ENCODE measurements around the gene FAM228A.

Gene FAM228A

DNA sequence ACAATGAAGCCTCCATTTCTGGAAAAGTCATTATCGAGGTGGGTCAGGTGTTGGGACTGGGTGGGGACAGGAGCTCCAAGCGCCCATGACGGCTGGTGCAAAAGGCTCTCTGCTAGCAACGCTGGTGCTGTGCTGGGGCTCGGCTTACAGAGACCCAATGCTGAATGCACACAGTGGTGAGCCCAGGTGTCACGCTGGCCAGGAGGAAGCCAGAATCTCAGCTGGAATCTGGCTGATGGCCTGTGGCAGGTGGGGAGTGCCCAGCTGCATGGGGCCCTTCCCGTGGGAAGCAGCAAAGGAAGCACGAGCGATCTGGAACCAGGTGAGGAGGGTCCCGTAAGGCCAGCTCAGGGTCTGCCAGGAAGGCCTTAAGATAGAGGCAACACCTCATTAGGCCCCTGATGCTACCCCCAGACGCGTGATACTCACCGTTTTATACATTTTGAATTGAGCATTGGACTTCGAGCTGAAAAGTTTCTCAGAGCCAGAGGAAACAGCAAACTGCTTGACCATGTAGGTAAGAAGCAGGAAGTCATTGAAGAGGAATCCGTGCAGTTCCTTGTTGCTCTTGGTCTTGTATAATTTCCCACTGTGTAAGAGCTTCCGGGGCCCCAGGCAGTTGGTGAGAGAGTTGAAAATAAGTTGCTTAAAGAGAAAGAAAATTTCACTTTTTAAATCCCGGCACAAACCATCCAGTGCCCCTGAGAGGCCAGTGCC lies 34.7 kb downstream of the FAM228A start:
- Histone ChIP-seq H3K4me2 (ENCODE audit: low read length, poor library complexity, severe bottlenecking) (no peak overlapping the region), H2AK5ac (ENCODE audit: low read length, severe bottlenecking) (no peak overlapping the region), H3K36me3 (ENCODE audit: control insufficient read depth in 1 of 2, insufficient read depth in 2 of 2, low read depth in 1 of 2, low read length in 2 of 2) (peaks cover 50 to 72% of the 10 kb centered on the region in 2 experiments), H3K27me3 (ENCODE audit: control insufficient read depth in 1 of 2, insufficient read depth in 1 of 2, low read length in 2 of 2) (no peaks in the 10 kb centered on the region), H4K91ac (ENCODE audit: low read length) (no peak overlapping the region), H3K9ac (ENCODE audit: low read length) (no peak overlapping the region), H3K4me3 (ENCODE audit: insufficient read depth in 1 of 2, low read depth in 1 of 2, low read length in 2 of 2) (no peak overlapping the region), H3K4me1 (ENCODE audit: control insufficient read depth, insufficient read depth, low read depth, low read length) (peaks cover 22% of the 10 kb centered on the region), H3K9me3 (ENCODE audit: control insufficient read depth, low read length) (no peaks in the 10 kb centered on the region), H3K18ac (ENCODE audit: low read depth in 1 of 2, low read length in 2 of 2) (no peak overlapping the region), H2BK12ac (ENCODE audit: low read length in 2 of 2) (no peak overlapping the region), H2BK120ac (ENCODE audit: low read depth, low read length) (no peak overlapping the region), H3K14ac (ENCODE audit: low read length in 2 of 2) (no peak overlapping the region), H2BK5ac (ENCODE audit: low read depth, low read length, poor library complexity, severe bottlenecking) (no peak overlapping the region), H2AFZ (ENCODE audit: low read depth, low read length) (no peak overlapping the region), H3K23ac (ENCODE audit: low read length in 2 of 2) (no peak overlapping the region), H3K4ac (ENCODE audit: low read depth in 1 of 2, low read length in 2 of 2) (no peak overlapping the region), H3K27ac (ENCODE audit: low read length, poor library complexity, severe bottlenecking) (peak overlapping the region; percentile 27), H2BK15ac (ENCODE audit: low read depth, poor library complexity, severe bottlenecking) (no peak overlapping the region), H4K8ac (ENCODE audit: low read length) (no peak overlapping the region), H3K79me1 (replicated peaks; ENCODE audit: low read length, poor library complexity, severe bottlenecking) (no peaks in the 10 kb centered on the region)
- 96% methylated on average over 16 of the region's 17 CpGs for WGBS
- DNase-seq, result no peak

GRCh38 chr2:24210106-24210455 lies 35.2 kb downstream of the FAM228A start:
- Histone ChIP-seq H2AFZ (ENCODE audit: low read depth, low read length) (no peak overlapping the region), H3K36me3 (ENCODE audit: control insufficient read depth in 1 of 2, insufficient read depth in 2 of 2, low read depth in 1 of 2, low read length in 2 of 2) (peaks cover 48 to 71% of the 10 kb centered on the region in 2 experiments), H3K18ac (ENCODE audit: low read depth in 1 of 2, low read length in 2 of 2) (no peak overlapping the region), H3K4me3 (ENCODE audit: insufficient read depth in 1 of 2, low read depth in 1 of 2, low read length in 2 of 2) (no peak overlapping the region), H3K27me3 (ENCODE audit: control insufficient read depth in 1 of 2, insufficient read depth in 1 of 2, low read length in 2 of 2) (no peaks in the 10 kb centered on the region), H3K23ac (ENCODE audit: low read length in 2 of 2) (no peak overlapping the region), H2BK120ac (ENCODE audit: low read depth, low read length) (no peak overlapping the region), H3K14ac (ENCODE audit: low read length in 2 of 2) (no peak overlapping the region), H3K9ac (ENCODE audit: low read length) (no peak overlapping the region), H3K4ac (ENCODE audit: low read depth in 1 of 2, low read length in 2 of 2) (no peak overlapping the region), H3K4me1 (ENCODE audit: control insufficient read depth, insufficient read depth, low read depth, low read length) (peaks cover 22% of the 10 kb centered on the region), H3K4me2 (ENCODE audit: low read length, poor library complexity, severe bottlenecking) (no peak overlapping the region), H2AK5ac (ENCODE audit: low read length, severe bottlenecking) (no peak overlapping the region), H4K91ac (ENCODE audit: low read length) (no peak overlapping the region), H3K27ac (ENCODE audit: low read length, poor library complexity, severe bottlenecking) (peak overlapping the region; percentile 27), H2BK12ac (ENCODE audit: low read length in 2 of 2) (no peak overlapping the region), H3K79me1 (replicated peaks; ENCODE audit: low read length, poor library complexity, severe bottlenecking) (no peaks in the 10 kb centered on the region), H2BK15ac (ENCODE audit: low read depth, poor library complexity, severe bottlenecking) (no peak overlapping the region), H3K9me3 (ENCODE audit: control insufficient read depth, low read length) (no peaks in the 10 kb centered on the region), H2BK5ac (ENCODE audit: low read depth, low read length, poor library complexity, severe bottlenecking) (no peak overlapping the region), H4K8ac (ENCODE audit: low read length) (no peak overlapping the region)
- WGBS, result 90% methylated on average over 2 of the region's 2 CpGs
- no peak for DNase-seq

DNA sequence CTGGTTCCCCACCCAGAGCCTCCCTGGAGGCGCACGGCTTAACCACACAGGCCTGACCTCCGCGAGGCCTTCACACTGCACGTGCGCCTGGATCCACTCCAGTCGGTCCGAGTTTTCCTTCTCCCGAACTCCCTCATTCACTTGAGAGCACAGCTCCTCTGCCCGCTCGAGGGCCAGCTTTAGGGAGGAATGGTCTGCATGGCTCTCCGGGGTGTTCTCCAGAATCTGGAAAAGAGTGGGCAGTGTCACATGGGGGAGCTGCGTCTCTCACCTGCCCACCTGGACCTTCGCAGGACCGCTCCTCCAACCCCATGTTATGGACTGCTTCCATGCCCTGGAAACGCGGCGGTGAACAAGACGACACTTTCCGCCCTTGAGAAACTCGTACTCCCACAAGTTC lies 35.9 kb downstream of the FAM228A start:
- Histone ChIP-seq H3K23ac (ENCODE audit: low read length in 2 of 2) (no peak overlapping the region), H3K27ac (ENCODE audit: low read length, poor library complexity, severe bottlenecking) (no peak overlapping the region), H3K9ac (ENCODE audit: low read length) (no peak overlapping the region), H3K79me1 (replicated peaks; ENCODE audit: low read length, poor library complexity, severe bottlenecking) (no peaks in the 10 kb centered on the region), H3K36me3 (ENCODE audit: control insufficient read depth in 1 of 2, insufficient read depth in 2 of 2, low read depth in 1 of 2, low read length in 2 of 2) (peaks cover 46 to 68% of the 10 kb centered on the region in 2 experiments), H3K9me3 (ENCODE audit: control insufficient read depth, low read length) (no peaks in the 10 kb centered on the region), H2BK5ac (ENCODE audit: low read depth, low read length, poor library complexity, severe bottlenecking) (no peak overlapping the region), H2BK120ac (ENCODE audit: low read depth, low read length) (no peak overlapping the region), H3K14ac (ENCODE audit: low read length in 2 of 2) (no peak overlapping the region), H3K4ac (ENCODE audit: low read depth in 1 of 2, low read length in 2 of 2) (no peak overlapping the region), H3K4me3 (ENCODE audit: insufficient read depth in 1 of 2, low read depth in 1 of 2, low read length in 2 of 2) (no peak overlapping the region), H4K8ac (ENCODE audit: low read length) (no peak overlapping the region), H2BK15ac (ENCODE audit: low read depth, poor library complexity, severe bottlenecking) (no peak overlapping the region), H2BK12ac (ENCODE audit: low read length in 2 of 2) (no peak overlapping the region), H2AFZ (ENCODE audit: low read depth, low read length) (no peak overlapping the region), H3K4me2 (ENCODE audit: low read length, poor library complexity, severe bottlenecking) (no peak overlapping the region), H3K27me3 (ENCODE audit: control insufficient read depth in 1 of 2, insufficient read depth in 1 of 2, low read length in 2 of 2) (no peaks in the 10 kb centered on the region), H4K91ac (ENCODE audit: low read length) (no peak overlapping the region), H3K4me1 (ENCODE audit: control insufficient read depth, insufficient read depth, low read depth, low read length) (peaks cover 19% of the 10 kb centered on the region), H3K18ac (ENCODE audit: low read depth in 1 of 2, low read length in 2 of 2) (no peak overlapping the region), H2AK5ac (ENCODE audit: low read length, severe bottlenecking) (no peak overlapping the region)
- DNase-seq, result no peak
- 96% methylated on average over 21 of the region's 21 CpGs for whole genome bisulfite sequencing

DNA sequence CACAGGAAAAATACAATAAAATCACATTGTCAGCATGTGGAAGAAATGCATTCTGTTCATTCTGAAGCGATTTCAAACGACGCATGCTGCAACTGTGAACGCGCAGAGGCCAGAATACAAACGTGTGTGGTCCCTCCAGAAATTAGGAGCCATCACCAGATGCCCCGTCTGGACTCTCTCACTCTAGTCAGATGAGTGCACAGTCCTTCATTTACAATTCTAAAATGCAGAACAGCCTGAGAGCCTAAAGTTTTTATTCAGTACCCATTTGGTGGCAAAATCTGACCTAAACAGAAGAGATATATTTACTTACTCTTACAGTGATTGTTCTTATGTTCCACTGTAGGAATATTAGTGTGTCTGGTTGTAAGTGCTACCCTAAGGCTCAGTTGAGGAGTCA lies 36.6 kb downstream of the FAM228A start:
- H3K4ac ChIP-seq (ENCODE audit: low read depth in 1 of 2, low read length in 2 of 2), result no peak overlapping the region
- no peak for DNase-seq
- H2BK5ac ChIP-seq (ENCODE audit: low read depth, low read length, poor library complexity, severe bottlenecking), result no peak overlapping the region
- 77% methylated on average over 7 of the region's 7 CpGs for WGBS
- H4K8ac ChIP-seq (ENCODE audit: low read length), result no peak overlapping the region
- H3K79me1 ChIP-seq (replicated peaks; ENCODE audit: low read length, poor library complexity, severe bottlenecking), result no peaks in the 10 kb centered on the region
- no peaks in the 10 kb centered on the region for H3K27me3 ChIP-seq (ENCODE audit: control insufficient read depth in 1 of 2, insufficient read depth in 1 of 2, low read length in 2 of 2)
- H3K4me3 ChIP-seq (ENCODE audit: insufficient read depth in 1 of 2, low read depth in 1 of 2, low read length in 2 of 2), result no peak overlapping the region
- no peak overlapping the region for H3K18ac ChIP-seq (ENCODE audit: low read depth in 1 of 2, low read length in 2 of 2)
- no peak overlapping the region for H2AK5ac ChIP-seq (ENCODE audit: low read length, severe bottlenecking)
- H3K4me2 ChIP-seq (ENCODE audit: low read length, poor library complexity, severe bottlenecking), result no peak overlapping the region
- no peak overlapping the region for H2AFZ ChIP-seq (ENCODE audit: low read depth, low read length)
- peaks cover 50 to 71% of the 10 kb centered on the region in 2 experiments for H3K36me3 ChIP-seq (ENCODE audit: control insufficient read depth in 1 of 2, insufficient read depth in 2 of 2, low read depth in 1 of 2, low read length in 2 of 2)
- H3K27ac ChIP-seq (ENCODE audit: low read length, poor library complexity, severe bottlenecking), result no peak overlapping the region
- H3K23ac ChIP-seq (ENCODE audit: low read length in 2 of 2), result no peak overlapping the region
- no peak overlapping the region for H2BK120ac ChIP-seq (ENCODE audit: low read depth, low read length)
- H3K14ac ChIP-seq (ENCODE audit: low read length in 2 of 2), result no peak overlapping the region
- H3K4me1 ChIP-seq (ENCODE audit: control insufficient read depth, insufficient read depth, low read depth, low read length), result peaks cover 13% of the 10 kb centered on the region
- H3K9me3 ChIP-seq (ENCODE audit: control insufficient read depth, low read length), result no peaks in the 10 kb centered on the region
- no peak overlapping the region for H4K91ac ChIP-seq (ENCODE audit: low read length)
- H2BK15ac ChIP-seq (ENCODE audit: low read depth, poor library complexity, severe bottlenecking), result no peak overlapping the region
- H3K9ac ChIP-seq (ENCODE audit: low read length), result no peak overlapping the region
- H2BK12ac ChIP-seq (ENCODE audit: low read length in 2 of 2), result no peak overlapping the region

All from mesenchymal stem cell (in vitro differentiated cells and primary cell).